GM21619 (cell line): ENCODE measurements around the gene MAMLD1.

Experiments
- ATAC-seq: cut with Tn5 transposase; IDR thresholded peaks from one replicate; pipeline ENCODE4 v1.9.1; 2021; ENCODE audit not compliant: unreplicated experiment

The MAMLD1 gene

DNA sequence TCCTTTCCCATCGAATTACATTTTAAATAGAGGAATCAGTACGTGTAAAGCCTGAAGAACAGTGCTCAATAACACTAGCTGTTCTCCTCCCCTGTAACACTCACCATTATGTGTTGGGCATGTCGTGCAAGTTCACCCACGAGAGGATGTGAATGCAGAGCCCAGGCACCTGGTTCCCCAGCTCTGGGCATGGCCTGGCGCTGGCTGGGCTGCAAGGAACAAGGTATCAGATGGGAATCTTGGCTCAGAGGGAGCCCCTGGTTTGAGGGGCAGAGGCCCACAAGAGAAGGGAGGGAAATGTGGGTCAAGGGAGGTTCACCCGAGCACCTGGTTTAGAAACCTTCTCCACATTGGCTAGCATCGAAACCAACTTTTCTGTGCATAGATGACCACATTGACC lies 163.6 kb downstream of the MAMLD1 start:
- ATAC-seq = no peak

DNA sequence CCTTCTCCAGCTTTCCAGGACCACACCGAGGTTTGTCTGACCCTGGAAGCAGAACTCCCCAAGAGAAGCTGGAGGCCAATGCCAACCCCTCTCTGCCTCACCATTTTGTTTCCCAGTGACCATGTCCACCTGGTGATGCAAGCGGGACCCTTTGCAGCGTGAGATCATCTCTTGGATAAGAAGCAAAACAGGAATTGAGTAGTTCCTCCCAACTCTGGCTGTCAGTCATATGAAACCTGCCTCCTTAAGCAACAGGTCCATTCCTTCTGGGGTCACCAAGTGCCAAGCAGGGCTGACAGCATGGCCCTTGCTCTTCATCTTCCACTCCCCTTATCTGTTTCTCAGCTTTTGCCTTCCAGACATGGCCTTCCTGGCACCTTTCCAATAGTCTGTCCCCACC lies 164.0 kb downstream of the MAMLD1 start:
- ATAC-seq = no peak

DNA sequence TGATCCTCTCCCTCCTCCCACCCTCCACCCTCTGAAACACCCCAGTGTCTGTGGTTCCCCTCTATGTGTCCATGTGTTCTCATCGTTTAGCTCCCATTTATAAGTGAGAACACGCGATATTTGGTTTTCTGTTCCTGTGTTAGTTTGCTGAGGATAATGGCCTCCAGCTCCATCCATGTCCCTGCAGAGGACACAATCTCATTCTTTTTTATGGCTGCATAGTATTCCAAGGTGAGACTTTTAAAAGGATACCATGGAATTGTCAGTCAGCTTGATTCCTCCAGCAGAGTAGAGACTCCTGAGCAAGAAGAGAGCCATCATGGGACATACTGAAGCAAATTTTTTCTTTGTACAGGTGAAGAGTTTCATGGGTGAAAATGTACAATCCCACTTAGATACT lies 166.5 kb downstream of the MAMLD1 start:
- no peak for ATAC-seq

DNA sequence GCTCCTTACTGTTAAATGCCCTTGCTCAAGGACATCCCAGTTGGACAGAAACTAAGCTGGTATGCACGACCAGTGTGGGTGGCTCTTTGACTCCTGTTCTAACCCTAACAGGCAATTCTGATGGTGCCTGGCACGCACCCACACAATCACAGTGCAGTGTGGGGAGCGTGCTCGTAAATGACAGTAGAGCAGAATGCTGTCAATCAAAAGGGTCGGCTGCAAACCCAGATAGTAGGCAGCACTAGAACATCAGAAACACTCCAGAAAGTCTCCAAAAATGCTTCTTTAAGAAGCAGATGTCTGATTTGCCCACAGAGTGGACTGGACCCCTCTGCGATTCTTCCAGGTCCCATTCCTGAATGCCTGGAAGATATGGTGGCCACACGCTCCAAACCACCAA lies 167.7 kb downstream of the MAMLD1 start:
- no peak for ATAC-seq

DNA sequence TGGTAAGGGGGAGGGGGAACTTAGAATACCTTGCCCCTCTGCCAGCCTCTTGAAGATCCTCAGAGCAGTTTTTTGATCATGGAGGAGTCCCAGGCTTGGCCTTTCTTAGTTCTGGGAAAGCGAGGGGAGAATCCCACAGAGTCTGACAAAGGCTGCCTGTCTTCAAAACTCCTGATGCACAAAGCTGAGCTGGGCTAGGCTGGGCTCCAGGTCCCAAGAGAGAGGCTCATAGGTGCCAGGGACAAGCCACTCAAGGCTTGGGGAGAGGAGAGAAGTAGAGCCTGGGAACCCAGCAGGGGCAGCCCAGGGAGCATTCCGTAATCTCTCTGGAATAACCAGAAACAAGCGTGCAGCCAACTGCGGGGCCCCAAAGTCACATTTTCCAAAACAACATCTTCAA lies 168.3 kb downstream of the MAMLD1 start:
- no peak for ATAC-seq

DNA sequence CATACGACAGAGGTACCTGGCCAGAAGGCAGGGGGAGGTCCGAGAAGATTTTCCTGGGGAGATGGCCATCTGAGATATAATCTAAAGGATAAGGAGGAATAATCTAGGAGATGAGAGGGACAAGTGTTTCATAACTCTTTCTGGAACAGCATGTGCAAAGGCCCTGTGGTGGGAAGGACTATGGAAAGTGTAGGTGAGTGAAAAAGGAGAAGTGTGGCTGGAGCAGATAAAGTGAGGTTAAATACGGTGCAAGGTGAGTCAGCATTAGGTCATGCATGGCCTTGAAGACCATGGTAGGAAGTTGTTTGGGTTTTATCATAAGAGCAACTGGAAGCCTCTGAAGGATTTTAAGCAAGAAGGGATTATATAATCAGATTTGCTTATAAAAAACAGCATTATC lies 170.7 kb downstream of the MAMLD1 start:
- ATAC-seq = no peak

DNA sequence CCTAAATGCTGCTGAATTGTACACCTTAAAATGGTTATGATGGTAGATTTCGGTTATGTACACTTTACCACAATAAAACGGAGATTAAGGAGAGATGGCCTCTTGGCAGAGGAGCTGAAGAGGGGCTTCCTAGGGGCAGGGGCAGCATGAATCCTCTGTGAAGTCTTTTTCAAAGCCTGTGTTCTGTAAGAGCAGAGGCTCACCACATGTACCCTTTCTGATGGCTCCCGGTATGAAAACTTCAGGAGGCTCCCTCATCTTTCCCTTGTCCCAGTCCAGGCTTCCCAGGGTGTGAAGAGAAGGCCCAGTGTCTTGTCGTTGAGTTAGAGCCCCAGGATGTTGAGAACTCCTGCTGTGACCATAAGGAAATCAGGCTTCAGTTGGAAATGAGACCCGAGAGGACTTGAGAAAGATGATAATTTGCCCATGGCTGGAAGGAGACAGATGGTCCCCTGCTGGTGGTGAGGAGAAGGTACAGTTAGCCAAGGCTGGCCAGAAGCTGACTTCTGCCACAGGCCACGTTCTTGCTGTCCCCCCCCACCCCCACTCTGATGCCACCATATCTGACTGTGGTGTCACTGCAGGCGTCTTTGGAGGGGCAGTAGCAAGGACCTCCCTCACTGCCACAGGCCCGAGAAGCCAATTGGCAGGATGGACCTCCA lies 173.5 kb downstream of the MAMLD1 start:
- no peak for ATAC-seq

DNA sequence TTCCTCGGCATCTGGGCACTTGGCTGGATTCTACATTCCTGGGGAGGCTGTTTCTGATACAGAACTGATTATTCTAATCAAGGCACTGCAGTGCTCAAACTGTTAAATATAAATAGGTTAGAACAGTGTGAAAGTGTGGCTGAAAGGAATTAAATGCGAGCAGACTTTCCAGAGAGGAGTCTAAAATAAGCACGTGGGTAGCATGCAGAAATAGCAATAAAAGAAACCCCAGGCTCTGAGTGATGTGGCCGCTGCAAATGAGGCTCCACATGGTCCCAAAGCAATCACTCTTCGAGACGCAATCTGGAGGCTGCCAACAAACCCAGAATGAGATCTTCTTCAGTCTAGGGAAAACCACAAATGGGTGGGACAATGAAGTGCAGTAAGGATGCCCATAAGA lies 174.7 kb downstream of the MAMLD1 start:
- no peak for ATAC-seq

DNA sequence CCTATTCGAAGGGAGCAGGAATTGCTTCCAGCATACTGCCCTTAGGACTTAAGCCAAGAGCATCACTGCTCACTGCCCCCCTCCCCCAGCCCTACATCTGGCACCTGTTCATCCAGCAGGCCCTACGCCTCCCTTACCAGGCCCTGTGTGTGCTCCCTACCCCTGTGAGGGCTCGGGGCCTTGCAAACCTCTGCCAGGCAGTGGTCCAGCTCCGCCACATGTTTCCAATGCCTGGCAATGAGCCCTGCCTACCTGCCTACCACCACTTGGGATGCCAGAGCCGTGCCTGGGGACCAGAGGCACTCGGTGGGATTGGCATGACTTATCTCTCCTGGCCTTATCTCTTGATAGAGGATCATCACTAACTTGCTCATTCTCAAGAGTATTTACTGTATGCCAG lies 177.8 kb downstream of the MAMLD1 start:
- no peak for ATAC-seq

DNA sequence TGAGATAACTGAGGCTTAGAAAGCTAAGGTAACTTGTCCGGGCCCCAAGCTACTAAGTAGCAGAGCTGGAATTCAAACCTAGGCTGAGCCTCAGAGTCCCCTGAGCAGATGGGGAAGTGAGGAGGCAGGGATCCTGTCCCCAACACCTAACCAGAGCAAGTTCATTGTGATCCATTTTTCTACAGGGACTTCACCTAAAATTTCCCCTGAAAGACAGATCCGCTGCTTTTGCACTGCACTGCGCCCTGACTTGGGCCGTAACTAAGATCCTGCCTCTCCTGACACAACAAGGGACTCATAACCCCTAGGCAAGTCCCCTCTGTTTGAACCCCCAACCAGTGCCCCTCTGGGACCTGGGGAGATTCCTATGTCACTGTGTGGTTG lies 179.7 kb downstream of the MAMLD1 start:
- peak; percentile 31 for ATAC-seq

DNA sequence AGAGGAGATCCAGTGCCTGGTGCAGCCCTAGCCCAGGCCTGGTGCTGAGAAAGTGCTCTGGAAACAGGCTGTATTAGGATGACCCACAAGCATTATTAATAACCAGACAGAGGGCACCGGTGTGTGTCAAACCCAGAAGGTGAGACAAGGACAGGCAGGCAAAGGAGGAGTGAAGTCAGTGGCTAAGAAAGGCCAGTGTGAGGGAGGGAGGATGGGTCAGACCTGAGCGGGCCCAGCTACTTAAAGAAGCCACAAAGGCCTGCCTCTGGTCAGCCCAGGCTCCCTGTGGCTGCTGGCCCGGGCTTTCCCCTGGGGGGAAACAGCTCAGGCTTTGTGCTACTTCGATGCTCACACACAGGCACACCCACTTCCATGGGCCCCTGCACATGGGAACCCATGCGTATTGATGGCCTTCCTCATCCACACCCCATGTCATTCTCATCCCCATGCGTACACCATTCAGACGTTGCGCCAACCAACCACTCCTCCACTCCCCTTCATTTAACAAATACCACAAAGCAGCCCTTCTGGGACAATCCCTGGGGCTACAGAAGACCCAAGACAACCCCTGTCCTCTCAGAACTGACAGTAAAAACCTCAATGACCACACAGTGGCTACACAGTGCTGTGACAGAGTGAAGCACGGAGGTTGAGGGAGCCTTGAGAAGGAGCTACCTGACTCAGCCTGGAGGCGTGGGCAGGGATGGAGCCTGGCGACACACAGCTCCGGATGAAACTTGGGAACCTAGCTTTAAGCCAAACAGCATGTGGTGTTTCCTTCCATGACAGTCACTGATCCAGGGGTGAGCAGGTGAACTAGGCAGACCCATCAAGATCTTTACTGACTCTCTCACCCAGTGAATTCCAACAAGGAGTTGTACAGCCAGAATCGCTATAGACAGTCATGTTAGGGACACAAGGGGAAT lies 180.4 kb downstream of the MAMLD1 start:
- ATAC-seq = peak; percentile 49

DNA sequence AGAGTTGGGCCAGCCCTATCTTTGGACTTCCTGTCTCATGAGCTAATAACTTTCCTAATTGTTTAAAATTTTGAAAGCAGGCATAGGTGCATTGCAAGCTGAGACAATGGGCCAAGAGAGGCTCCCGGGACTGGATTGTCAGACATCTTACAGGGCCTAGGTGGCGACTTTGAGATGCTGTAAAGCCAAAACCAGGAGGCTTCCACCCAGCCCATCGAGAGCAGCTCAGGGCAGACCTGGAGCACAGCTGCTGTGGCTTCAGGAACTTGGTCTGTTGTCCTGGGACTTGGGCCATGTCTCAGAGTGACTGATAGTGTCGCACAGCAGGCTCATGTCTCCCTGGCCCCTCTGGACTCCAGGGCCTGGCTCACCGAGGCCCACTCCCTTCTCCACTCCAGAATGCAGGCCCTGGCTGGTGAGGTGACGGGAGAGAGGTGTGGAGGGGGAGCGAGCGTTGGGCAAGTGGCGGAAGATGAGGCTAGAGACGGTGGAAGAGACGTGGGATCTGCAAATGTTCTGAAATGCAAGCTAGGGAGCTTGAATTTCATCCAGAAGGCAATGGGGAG lies 181.2 kb downstream of the MAMLD1 start:
- ATAC-seq = no peak

DNA sequence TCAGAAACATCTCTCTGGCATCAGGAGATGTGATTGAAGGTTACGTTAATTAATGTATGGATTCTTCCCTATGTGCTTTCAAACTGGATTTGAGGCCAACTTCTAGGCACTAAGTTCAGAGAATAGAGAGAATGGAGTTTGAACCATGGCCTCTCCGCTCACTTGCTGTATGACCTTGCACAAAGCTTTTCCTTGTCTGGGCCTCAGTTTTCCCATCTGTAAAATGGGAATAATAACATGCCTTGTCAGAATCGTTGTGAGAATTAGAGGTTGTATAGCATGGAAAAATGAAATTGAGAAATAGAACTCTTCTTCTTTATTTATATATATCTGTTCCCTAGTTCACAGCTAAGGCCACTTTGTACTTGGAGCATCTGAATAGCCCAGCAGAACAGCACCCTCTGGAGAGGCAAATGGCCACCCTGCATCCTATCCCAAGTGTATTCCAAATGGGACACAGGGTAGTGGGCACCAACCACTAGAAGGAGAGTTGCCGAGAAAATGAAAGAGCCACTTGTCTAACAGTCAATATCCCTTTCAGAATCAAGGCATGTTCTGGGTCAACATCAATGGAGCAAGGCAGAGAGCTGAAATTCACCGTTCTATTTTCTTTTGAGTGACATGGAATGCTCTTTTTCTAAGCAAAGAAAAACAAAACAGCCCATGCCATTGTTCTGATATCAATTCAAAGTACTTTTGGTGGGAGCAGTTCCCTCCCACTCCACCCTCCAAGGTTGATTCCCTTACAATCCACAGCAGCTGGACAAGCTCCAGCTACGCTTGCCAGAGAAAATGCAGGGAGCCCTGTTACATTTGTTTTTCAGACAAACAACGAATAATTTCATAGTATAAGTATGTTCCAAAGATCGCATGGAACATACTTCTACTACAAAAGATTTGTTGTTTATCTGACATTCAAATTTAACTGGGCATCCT lies 182.0 kb downstream of the MAMLD1 start:
- ATAC-seq = no peak

DNA sequence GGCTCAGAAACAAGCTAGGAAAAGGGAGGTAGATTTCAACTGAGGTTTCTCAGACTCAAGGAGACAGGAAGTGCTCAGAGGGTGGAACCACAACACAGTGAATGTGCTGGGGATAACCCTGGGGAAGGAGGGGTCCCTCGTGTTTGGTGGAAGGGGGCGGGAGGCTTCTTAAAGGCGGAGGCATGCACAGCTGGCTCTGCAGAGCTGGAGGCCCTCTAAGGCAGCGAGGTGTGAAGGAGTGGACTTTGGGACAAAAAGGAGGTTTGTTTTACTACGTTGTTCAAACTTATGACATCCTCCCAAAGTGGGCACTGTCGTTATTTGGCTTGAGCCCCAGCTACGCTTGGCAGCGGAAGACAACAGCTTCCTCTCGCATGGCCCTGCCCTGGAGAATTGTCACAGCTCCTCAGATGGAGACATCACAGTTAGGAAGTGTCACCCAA lies 183.6 kb downstream of the MAMLD1 start:
- ATAC-seq = no peak

DNA sequence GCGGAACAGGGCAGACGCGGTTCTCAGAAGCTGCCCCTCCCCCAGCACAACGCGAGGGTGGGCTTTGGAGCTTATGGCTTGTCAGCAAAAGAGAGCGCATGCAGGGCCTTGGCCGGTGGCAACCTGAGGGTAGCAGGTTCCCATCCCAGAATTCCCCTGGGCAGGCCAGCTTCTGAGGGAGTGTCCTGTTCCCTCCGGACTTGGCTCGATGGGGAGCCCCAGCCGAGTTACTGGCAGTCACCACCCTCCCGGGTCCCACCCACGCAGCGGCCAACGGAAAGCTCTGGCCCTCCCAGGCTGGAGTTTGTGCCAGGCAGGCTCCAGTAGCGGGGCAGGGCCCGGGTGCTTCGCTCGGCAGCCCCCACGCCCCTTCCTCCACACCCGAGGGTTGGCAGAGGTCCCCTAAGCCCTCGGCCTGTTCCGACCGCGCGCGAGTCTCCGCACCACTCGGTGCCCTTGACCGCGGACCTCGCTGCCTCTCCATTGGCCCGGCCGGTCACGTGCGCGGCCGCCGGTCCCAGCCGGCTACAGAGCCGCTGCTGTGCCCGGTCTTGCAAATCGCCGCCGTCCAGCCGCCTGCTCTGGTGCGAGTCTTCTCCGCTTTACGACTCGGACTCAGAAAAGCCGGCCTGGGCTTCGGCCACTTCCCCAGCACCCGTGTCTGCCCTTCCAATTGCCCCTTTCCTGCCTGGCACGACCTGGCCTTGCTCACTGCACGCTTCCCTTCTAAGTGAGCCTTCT lies 184.4 kb downstream of the MAMLD1 start:
- ATAC-seq = peak; percentile 51

DNA sequence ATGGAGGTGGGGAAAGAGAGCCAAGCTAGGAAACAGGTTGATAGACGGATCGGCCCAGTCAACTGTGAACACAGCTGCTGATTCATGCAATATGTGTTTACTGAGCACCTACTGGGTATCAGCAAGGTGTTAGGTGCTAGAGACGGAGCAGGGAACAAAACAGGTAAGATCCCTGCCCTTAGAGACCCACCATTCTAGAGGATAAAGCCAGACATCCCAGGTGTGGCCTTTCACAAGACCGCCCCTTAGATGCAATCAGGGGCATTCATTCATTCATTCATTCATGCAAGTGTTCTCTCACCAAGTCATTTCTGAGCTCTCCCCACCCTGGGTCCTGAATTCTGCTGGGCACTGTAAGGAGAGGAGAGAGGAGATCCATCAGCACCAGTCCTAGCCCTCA lies 185.1 kb downstream of the MAMLD1 start:
- no peak for ATAC-seq

DNA sequence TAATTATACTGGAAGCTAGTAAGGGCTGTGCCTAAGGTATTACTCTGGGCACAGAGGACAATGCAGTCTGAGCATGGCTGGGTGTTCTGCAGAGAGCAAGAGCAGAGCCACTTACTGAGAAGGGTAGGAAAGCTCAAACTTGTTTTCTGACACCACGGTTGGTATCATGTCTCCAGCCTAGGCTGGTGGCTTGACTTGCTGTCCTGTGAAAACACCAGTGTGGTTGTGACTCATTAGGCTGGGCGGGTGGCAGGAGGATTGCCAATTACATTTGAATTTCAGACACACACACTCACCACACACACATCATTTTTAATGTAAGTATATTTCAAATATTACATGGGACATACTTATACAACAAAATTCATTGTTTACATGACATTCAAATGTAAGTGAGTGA lies 185.6 kb downstream of the MAMLD1 start:
- no peak for ATAC-seq

DNA sequence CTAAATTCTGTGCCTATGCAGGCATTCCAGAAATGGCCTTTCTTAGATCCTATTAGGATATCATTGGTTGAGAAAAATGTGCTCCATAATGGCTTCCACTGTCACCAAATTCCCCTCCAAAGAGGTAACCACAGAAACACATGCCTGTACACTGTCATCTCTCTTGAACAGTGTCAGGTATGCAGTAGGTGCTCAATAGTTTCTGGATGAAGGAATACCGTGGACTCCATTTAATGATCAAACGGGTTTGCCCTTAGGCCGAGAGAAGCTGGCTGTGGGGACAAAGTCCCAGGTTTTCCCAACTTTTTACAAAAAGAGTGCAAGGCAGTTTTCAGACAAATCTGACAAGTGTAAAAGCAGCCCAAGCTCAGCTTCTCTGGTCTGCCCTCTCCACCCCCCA lies 188.8 kb downstream of the MAMLD1 start:
- no peak for ATAC-seq

DNA sequence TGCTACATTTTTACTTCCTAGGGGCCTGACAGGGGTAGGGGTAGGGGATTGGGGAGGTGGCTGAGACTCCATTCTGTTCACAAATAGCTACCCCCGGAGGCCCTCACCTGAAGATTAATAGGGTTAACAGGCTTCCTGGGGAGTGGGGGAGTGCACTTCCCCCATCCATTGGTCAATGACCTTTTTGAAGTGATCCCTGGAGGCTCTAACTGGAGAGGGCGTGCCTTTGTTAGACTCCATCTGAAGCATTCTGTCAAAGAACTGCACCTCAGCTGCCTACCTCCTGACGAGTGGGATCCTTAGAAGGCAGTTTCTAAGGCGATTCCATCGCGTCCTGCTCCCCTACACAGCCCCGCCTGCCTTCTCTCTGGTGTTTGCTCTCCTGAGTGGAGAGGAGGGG lies 195.3 kb downstream of the MAMLD1 start:
- no peak for ATAC-seq
